Measurements from ENCODE around the gene LRRC36.
A peak's percentile ranks its signal among the peaks of the same experiment; 100 is the strongest.

The LRRC36 gene

DNA sequence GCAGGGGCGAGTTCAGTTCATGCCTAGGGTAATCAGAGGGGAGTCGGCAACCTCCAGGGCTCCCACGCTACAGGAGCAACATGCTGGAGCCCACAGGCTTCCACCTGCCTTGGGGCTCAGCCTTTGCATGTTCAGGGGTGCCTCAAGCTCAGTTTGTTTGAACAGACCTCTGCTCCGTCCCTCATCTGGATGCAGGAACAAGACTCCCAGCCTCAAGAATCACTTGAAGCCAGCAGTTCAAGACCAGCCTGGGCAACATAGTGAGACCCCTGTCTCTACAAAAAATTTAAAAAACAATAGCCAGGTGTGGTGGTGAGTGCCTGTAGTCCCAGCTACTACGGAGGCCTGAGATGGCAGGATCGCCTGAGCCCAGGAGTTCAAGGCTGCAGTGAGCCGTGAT, 99.4 kb downstream of the LRRC36 start:
- Mint-ChIP-seq H3K9me3 (no peaks in the 10 kb centered on the region), H3K27ac (no peak overlapping the region), H3K36me3 (no peaks in the 10 kb centered on the region), H3K4me1 (peaks cover 6% of the 10 kb centered on the region), H3K4me3 (no peak overlapping the region)
- DNase-seq (ENCODE audit: low spot score in 2 of 2) (no peak), ATAC-seq (no peak)

DNA sequence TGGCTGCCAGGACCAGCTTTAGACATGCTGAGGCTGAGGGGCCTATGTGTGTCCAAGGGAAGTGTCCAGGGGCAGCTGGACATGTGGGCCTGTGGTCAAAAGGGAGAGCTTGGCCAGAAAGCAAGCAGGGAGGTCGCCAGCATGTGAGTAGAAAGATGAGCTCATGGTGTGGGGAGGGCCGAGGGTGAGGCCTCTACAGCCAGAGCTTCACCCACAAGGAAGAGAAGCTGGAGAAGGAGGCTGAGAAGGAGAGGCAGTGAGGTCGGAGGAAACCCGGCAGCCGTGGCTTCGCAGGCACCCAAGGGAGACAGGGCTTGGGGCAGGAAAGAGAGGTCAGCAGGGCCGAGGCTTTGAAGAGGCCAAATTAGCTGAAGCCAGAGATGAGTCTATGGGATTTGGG, 100.3 kb downstream of the LRRC36 start:
- ATAC-seq, result no peak
- Mint-ChIP-seq H3K9me3 (no peaks in the 10 kb centered on the region), H3K27ac (no peak overlapping the region), H3K36me3 (no peaks in the 10 kb centered on the region), H3K4me1 (peaks cover 6% of the 10 kb centered on the region), H3K4me3 (no peak overlapping the region)
- no peak for DNase-seq (ENCODE audit: low spot score in 2 of 2)

DNA sequence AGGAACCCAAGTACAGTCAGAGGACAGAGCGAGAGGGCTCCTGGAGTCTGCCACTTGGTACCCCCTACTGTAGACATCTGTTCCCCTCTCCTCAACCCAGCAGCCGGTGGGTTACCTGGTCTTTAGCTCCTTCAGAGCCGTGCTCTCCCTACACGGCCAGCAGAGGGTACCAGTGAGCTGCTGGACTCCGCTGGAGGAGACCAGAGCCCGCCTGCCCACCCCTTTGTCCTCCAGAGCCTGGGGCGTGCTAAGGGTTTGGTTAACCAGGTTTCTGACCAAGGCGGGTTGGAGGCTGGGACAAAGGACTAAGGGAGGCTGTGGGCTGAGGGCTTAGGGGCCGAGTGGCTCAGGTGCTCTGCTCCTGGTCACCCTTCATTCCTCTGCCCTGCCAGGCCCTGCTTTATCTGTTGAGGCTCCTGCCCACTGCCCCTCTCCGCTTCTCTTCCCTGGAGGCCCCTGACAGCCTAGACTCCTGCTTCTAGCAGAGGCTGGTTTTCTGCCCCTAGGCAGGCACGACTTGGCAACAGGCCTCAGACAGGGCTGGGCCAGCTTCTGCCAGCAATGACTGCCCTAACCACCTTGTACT, 101.6 kb downstream of the LRRC36 start:
- H3K4me3 Mint-ChIP-seq, result no peak overlapping the region
- peak overlapping the region; percentile 29 for H3K27ac Mint-ChIP-seq
- DNase-seq (ENCODE audit: low spot score in 2 of 2) (peak; percentile 58 to 83), ATAC-seq (peak; percentile 76)
- H3K4me1 Mint-ChIP-seq, result peaks cover 6% of the 10 kb centered on the region
- no peaks in the 10 kb centered on the region for H3K36me3 Mint-ChIP-seq
- H3K9me3 Mint-ChIP-seq, result no peaks in the 10 kb centered on the region

DNA sequence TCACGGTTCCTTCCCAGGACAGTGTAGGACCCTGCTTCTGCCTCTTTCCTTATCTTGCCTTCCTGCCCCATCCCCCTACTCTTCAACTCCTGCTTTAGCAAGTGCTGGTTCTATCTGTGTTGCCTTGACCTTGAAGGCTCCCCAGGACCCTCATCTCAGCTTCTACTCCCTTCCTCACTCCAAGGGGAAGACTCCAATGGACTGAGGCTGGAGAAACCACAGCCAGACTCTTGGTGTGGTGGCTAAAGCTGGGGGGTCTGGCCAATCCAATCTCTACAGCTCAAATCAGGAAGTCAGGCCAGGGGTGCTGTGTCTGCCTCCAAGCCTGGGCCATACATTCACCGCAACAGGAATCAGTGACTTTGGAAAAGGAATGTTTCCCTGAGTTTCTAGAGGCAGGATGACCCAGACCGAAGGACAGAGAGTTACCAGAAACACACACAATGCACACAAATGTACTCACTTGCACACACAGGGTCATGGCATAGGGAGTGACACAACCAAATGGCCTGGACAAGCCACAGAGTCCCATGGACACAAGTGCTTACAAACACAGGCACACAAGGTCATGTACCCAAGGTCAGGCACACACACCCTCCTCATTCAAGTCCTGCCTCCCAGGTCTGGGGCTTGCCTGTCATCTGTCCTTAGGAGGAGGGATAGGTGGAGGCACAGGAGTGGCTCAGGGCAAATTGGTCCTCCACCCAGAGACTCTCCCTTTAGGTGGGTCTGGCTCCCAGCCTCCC, 102.6 kb downstream of the LRRC36 start:
- peak in 1 of 2 donors; percentile 55 for DNase-seq (ENCODE audit: low spot score in 2 of 2)
- H3K4me1 Mint-ChIP-seq, result peaks cover 8% of the 10 kb centered on the region
- H3K27ac Mint-ChIP-seq, result peak overlapping the region; percentile 29
- ATAC-seq, result no peak
- H3K4me3 Mint-ChIP-seq, result peak overlapping the region; percentile 75
- H3K36me3 Mint-ChIP-seq, result no peaks in the 10 kb centered on the region
- H3K9me3 Mint-ChIP-seq, result no peaks in the 10 kb centered on the region

DNA sequence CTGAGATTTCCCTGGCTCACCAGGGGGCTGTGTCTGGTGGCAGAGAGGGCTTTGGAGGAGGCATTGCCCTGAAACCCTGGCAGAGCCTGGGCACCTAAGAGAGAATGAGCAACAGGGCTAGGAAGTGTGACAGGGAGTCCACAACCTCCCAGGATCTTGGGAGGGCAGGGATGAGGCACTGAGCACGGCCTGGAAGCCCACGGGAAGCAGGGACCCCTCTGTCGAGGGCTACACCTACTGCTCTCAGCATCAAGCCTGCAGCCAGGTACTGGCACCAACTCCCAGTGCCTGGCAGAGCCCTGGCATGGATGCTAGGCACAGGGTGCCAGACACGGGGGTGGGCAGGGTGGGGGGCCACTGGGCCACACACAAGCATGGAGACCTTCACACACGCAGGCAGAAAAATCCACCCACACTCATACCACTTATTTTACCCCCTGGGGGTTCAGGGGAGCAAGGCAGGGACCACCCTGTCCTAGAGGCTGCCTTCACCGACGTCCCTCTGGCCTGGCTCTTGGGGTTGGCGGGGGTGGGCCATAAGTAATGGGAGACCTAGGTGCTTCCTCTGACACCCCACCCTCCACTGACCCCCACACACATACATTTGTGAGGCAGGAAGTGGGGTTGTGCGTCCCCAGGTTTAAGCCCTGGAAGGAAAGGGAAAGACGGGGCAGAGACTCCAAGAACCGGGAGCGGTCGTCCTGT, 103.3 kb downstream of the LRRC36 start:
- Mint-ChIP-seq H3K4me3 (peak overlapping the region; percentile 75), H3K36me3 (no peaks in the 10 kb centered on the region), H3K27ac (no peak overlapping the region), H3K4me1 (peaks cover 11% of the 10 kb centered on the region), H3K9me3 (no peaks in the 10 kb centered on the region)
- ATAC-seq (no peak), DNase-seq (ENCODE audit: low spot score in 2 of 2) (no peak)

DNA sequence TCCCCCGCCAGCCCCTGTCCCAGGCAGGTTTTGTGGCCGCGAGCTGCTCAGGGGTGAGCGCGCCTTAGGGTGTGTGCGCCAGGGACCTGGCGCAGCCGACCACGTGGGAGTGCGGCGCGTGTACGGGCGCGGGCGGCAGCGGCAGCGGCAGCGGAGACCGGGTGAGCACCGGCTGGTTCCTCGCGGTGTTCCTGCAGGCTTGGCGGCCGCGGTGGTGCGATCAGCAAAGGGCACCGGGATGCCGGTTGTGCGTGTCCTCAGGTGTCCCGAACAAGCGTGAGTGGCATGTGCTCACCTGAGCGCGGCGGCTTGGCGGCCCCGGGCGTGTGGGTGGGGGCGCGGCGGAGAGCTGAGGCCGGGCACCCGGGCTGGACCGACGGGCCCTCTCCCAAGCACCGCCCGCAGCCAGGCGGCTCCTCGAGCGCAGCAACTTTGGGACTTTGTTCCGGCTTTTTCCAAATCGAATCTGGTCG, 103.9 kb downstream of the LRRC36 start:
- Mint-ChIP-seq H3K4me1 (peaks cover 11% of the 10 kb centered on the region), H3K27ac (no peak overlapping the region), H3K9me3 (no peaks in the 10 kb centered on the region), H3K4me3 (peak overlapping the region; percentile 75), H3K36me3 (no peaks in the 10 kb centered on the region)
- peak; percentile 47 for ATAC-seq
- peak in 1 of 2 donors; percentile 65 for DNase-seq (ENCODE audit: low spot score in 2 of 2)

DNA sequence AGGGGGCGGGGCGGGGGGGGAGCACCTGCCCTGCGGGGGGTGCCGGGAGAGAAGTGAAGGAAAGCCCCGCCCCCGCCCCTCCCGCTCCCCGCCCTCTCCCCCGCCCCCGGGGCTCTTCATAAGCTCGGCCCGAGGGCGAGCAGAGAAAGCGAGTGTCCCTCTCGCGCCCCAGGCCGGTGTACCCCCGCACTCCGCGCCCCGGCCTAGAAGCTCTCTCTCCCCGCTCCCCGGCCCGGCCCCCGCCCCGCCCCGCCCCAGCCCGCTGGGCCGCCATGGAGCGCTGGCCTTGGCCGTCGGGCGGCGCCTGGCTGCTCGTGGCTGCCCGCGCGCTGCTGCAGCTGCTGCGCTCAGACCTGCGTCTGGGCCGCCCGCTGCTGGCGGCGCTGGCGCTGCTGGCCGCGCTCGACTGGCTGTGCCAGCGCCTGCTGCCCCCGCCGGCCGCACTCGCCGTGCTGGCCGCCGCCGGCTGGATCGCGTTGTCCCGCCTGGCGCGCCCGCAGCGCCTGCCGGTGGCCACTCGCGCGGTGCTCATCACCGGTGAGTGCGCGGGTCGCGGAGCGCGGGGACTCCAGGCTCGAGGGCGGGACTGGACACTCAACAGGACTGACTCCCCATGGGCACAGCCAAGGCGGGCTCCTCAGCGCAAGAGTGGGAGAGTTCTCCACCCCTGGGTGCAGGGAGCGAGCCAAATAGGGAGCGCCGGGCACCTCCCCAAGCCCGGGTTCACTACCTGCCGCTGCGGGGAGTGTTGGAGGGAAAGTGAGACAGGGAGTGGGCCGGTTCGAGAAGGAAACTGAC, 104.6 kb downstream of the LRRC36 start, which contains the start of gene HSD11B2:
Gene HSD11B2, plus strand, starts transcription at position 145 of the 798 bp plus-strand sequence. Its CDS starts 128 bp downstream, at position 273.
- DNase-seq (ENCODE audit: low spot score in 2 of 2) (peak in 1 of 2 donors; percentile 61), ATAC-seq (peak; percentile 61)
- H3K27ac Mint-ChIP-seq, result no peak within 1 kb of the TSS
- H3K36me3 Mint-ChIP-seq, result no peaks in the 10 kb centered on the region
- peak within 1 kb of the TSS; percentile 75 for H3K4me3 Mint-ChIP-seq
- peaks cover 11% of the 10 kb centered on the region for H3K4me1 Mint-ChIP-seq
- H3K9me3 Mint-ChIP-seq, result no peaks in the 10 kb centered on the region

DNA sequence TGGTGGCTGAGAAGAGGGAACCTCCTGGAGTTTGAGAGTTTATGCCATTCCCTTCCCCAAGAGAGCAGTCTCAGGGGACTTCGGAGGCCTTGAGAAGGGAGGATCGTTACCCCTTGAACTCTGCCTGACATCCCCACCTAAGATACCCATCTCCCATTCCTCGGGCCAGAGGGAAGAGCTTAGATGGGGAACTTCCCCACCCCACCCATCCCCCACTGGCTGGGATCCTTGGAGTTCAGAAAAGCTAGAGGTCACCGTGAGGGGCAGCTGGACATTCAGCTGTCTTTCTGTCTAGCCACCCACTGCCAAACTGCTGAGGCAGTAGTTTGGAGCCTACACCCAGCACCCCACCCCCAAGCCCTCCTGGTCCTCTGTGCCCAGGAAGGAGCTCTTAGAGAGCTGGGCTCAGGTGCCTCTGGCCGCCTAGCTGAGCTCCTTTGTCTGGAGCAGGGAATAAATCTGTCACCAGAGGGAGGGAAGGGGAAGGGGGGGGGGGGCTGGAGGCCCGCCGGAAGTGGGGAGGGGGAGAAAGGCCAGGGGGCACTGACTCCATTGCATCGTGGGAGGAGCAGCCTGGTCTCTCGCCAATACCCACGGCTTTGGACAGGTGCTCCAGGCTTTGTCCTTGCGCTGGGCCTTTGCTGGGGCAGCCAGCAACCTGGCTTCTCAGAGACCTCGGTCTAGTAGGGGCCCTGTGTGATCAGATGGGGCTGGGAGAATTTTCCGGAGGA, 105.3 kb downstream of the LRRC36 start:
- Mint-ChIP-seq H3K4me3 (peak overlapping the region; percentile 26), H3K4me1 (peaks cover 14% of the 10 kb centered on the region), H3K27ac (peak overlapping the region; percentile 32), H3K9me3 (no peaks in the 10 kb centered on the region), H3K36me3 (no peaks in the 10 kb centered on the region)
- ATAC-seq (no peak), DNase-seq (ENCODE audit: low spot score in 2 of 2) (no peak)

DNA sequence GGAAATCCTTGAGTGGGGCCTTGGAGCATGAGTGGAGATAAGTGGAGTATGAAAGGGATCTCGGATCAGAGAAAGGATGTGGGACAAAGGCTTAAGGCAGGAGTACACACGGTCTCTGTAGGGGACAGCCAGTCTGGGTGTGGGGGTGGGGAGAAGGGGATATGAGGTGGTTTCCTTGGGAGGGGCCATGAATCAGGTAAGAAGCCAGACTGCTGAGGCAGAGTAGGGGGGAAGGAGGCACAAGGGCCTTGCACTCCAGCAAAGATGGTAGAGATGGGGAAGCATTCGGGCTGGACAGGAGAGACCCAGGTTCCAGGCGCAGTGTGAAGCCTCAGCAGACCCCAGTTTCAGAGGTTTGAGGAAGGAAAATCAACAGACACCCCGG, 105.9 kb downstream of the LRRC36 start:
- Mint-ChIP-seq H3K27ac (peak overlapping the region; percentile 32), H3K4me1 (peaks cover 20% of the 10 kb centered on the region), H3K36me3 (peaks cover 2% of the 10 kb centered on the region), H3K4me3 (no peak overlapping the region), H3K9me3 (no peaks in the 10 kb centered on the region)
- ATAC-seq, result no peak
- DNase-seq (ENCODE audit: low spot score in 2 of 2), result no peak

DNA sequence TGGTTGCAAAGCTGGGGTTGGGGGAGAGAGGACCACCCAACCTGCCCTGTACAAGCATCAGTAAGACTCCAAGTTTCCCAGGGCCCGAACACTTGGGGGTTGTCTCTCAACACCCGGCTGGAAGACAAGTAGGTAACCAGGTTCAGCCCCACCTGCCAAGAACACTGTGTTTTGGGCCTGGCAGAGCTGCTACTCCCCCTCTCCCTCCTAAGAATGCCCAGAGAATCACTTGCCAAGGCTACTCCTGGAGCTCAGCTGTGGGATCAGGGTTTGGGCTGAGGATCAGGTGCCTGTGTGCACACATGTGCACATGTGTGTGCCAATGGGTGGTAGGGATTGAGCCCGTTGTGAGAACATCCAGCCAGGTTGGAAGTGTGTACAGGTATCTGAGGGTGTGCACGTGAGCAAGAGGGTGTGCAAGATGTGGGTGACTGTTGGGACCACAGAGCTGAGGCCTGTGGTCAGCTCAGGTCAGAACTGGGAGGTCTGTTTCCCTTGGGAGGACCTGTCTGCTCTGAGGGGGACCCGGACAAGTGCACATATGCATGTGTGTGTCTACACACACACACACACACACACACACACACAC, 106.6 kb downstream of the LRRC36 start:
- H3K9me3 Mint-ChIP-seq, result no peaks in the 10 kb centered on the region
- peaks cover 10% of the 10 kb centered on the region for H3K36me3 Mint-ChIP-seq
- peak overlapping the region; percentile 24 for H3K27ac Mint-ChIP-seq
- H3K4me3 Mint-ChIP-seq, result no peak overlapping the region
- DNase-seq (ENCODE audit: low spot score in 2 of 2), result no peak
- H3K4me1 Mint-ChIP-seq, result peaks cover 25% of the 10 kb centered on the region
- ATAC-seq, result no peak
